Activated naive CD4-positive, alpha-beta T cell (primary cell): ENCODE data around the gene FBXO36.
"Not testable (repeated sequence)": the region's sequence is repeated elsewhere in the genome, so short reads cannot be mapped to it uniquely, and the experiment has no call there.

Experiments used
- DNase-seq, 4 experiments: peaks; one replicate each; lab custom pipeline; 2025; lab: John Stamatoyannopoulos, UW

Gene FBXO36

GRCh38 chr2:229910832-229911412, 11.4 kb upstream of the FBXO36 start:
- DNase-seq = no peak

- DNase-seq = no peak
These were observed 8.1 kb upstream of the FBXO36 start for GRCh38 chr2:229914171-229914570.

GRCh38 chr2:229917793-229918192, 4.5 kb upstream of the FBXO36 start:
- DNase-seq = no peak

DNA sequence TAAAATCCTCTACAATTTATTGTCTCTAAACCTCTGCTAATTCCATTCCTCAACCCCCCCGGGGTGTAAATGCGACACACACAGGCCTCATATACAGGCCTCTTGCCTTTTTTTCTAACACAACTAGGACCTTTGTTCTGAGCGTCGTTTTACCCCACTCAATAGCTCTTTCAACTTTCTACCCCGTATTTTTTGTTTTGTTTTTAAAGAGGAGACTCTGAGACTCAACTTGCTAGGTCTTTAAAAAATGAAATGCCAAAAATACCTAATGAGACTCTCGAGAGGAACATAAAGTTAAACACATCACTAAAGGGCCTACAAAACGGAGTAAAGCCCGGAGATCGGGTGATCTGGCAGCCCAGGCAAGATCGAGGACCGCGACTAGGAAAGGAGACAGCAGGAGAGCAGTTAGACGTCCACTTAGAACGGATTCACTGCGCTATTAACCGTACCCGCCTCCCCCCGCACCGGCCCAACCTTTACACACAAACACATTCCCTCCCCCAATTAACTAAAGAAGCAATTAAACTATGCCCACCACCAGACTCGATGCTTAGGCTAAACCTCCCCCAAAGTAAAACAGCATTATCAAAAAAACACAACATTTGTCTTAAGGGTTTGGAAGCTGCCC, 2.2 kb upstream of the FBXO36 start:
- peak in 3 of 4 experiments; percentile 3 to 25 (median 5) for DNase-seq

DNA sequence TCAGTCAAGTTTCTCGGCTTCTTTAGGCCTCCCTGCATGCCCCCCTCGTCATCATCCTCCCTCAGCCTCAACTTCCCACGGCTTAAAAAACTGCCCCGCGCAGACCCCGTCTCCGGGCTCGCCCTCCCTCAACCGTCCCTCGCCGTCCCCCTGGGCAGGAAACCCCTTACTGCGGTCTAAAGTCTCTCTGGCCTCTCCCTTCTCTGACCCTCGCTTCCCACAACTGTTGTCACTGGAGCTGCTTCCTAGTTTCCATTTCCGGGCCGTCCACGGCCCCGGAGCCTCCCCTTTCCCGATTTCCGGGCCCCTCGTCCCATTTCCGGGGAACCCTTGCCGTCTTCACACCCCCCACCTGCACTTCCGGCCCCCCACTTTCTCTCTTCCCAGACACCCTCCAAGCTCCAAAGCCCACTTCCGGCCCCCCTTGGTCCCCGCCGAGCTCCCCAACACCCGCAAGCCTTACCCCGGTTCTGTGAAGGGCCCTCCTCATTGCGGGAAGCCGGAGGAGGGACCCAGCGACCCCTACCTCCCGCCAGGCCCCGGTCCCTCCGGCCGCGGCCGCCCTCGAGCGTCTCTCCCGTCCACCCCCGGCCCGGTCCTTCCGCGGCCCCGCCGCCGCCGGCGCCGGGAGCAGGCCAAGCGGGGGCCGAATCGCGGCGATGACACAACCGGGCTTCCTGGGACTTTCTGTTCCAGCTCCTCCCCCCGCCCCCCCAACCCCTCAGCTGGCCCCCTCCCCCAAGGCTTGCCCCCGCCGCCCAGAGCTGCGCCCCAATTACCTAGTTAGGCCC, 1.0 kb upstream of the FBXO36 start:
- DNase-seq = peak; percentile 24 to 65 (median 38)

DNA sequence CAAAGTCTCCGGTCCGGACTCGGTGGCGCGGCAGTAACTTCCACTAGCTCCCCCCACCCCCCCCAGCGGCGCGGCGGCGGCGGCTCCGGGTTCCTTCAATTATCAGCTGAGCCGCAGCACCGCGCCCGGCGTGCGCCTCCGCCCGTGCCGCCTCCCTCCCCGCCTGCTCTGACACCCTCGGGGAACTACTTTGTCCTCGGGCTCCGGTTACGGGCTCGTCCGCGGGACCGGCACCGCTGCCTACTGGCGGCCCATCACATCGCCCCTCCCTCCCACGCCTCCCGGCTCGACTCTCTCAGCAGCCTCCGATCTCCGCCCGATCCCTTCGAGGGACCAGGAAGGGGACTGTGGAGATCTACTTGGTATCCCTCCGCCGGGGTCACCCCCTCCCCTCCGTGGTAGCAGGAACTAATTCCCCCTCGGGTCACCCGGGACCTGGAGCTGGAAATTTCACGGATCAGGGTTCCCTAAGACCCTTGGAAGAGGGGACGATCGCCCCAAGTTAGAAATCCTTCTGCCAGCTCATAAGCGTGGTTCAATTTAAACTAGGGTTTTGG, 333 bp upstream of the FBXO36 start, which contains the start of gene TRIP12:
TRIP12 (minus strand) TSS at position 118 of the 557 bp plus-strand sequence. CDS start 41,930 bp downstream, outside the sequence.
- peak; percentile 82 to 89 (median 88) for DNase-seq

DNA sequence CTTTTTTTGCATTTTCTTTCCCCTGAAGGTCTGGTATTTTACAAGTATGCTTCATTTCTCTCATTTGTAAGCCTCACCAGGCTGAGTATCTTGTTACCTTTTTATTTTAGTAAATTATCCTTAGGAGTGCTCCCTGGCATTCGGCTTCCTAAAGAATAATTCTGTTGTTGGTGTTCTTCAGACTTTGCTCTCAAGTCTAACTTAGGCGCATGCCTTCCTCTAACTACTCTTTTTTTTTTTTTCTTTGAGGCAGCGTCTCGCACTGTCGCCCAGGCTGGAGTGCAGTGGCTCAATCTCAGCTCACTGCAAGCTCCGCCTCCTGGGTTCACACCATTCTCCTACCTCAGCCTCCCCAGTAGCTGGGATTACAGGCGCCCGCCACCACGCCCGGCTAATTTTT, 2.2 kb downstream of the FBXO36 start:
- not testable (repeated sequence) for DNase-seq

GRCh38 chr2:229925201-229925600, 2.9 kb downstream of the FBXO36 start:
- DNase-seq = no peak

DNA sequence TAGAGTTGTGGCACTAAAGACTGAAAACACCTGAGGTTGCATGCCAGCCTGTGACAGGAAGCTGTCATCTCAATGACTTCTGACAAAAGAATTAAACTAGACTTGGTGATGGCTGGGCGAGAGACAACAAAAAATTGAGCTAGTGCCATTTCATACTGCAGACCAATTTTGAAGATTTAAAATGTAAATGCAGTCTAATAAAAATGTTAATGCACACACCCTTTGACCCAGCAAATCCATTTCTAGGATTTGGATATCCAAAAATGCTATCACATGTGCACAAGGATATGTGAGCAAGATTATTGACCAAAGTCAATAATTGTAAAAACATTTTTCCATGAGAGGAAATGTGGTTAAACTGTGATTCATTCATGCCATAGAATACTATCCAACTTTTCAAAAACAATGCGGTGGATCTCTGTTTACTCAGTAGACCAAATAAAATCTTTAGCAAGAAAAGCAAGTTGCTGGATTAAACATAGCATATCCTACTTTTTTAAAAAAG, 5.6 kb downstream of the FBXO36 start:
- DNase-seq = no peak

DNA sequence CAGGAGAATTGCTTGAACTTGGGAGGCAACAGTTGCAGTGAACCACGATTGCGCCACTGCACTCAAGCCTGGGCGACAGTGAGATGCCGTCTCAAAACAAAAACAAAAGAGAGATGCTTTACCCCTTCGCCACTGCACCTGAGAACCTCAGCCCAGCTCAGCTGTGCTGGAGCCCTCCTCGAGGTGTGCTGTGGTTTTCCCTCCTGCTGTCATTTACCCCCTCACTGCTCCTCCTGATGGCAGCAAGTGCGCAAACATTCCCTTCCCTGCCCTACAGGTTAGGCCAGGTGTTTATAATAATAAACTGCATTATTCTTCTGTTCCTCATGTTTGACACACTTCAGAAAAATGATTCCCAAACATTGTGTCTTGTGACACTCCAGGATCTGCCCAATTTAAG, 8.4 kb downstream of the FBXO36 start:
- DNase-seq = no peak

DNA sequence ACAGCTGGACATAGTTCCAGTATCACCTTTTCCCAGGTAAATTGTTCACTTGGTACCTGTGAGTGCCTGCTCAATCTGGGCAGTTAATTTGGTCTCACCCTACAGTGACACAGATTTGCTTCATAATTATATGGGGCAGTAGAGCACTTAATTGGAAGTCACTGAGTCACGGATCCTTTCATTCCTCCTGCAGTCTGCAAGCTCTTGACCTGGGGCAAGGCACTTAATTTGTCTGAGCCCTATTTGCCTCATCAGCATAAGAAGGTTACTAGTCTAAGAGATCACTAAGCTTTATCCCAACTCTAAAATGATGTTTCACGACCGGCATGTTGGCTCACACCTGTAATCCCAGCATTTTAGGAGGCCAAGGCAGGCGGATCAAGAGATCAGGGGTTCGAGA, 8.9 kb downstream of the FBXO36 start:
- no peak for DNase-seq

DNA sequence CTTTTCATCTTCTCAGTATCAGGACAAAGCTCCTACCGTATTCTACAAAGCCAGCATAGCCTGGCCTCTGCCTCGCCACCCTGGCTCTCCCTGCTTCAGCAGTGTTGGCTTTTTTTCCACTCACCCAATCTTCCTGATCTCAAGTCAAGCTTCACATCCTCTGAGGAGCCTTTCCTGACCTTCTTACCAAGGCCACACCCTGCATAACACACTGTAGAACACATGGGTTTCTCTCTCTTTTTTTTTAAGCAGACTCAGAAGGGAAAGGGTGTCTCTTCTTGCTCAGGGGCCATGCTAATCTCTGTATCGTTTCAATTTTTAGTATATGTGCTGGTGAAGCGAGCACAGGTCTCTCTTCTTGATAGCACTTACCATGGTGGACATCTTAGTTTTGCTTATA, 15.2 kb downstream of the FBXO36 start:
- no peak for DNase-seq

DNA sequence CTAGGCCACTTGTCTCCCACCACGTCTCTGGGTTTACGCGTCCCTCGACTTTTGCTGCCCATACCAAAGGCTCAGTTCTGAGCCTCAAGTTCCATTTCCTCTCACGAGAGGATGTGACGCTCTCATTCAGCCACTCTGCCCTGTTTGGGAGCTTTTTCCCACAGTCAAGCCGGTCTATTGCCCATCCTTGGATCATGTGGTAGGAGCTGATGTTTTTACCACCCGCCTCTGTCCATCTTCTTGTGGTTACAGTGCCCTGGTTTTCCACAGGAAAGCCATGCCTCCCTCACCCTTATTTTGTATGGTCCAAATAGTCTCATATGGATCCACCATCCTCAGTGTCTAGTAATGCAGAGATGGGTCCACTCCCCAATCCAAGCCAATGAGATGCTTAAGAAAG, 20.4 kb downstream of the FBXO36 start:
- DNase-seq = no peak

DNA sequence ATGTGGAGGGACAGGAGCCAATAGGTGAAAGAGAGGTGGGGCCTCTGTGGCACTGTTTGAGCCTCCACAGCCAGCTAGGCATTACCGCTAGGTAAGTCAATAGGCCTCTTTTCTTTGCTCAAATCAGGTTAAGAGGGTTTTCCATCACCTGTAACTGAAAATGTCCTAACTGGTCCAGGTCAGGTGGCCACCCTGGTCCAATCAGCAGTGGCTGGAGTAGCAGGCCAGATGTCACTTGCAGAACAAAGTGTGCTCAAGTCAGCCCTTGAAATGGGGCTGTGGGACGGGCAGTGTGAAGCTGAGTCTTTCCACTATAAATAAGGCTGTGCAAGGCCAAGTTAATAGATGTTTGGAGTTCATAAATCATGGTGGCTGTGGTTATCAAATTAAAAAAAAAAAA, 20.9 kb downstream of the FBXO36 start:
- DNase-seq = no peak

DNA sequence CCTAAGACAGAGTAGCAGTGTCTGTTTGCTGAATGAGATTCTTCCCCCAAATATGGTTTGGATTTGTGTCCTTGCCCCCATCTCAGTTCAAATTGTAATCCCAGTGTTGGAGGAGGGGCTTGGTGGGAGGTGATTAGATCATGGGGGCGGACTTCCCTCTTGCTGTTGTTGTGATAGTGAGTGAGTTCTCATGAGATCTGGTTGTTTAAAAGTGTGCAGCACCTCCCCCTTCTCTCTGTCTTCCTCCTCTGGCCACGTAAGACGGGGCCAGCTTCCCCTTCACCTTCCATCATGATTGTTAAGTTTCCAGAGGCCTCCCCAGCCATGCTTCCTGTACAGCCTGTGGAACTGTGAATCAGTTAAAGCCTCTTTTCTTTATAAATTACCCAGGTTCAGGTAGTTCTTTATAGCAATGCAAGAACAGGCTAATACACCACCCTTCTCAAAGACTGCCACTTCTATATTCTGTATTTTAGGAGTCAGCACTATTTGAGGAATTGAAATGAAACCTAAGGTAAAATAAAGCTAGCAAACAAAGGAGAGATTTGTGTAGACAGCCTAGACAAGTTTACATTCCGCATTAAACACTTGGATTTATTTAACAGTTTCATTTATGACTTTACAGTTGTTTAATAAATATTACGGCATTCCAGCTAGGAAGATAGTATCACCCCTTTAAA, 21.6 kb downstream of the FBXO36 start:
- no peak for DNase-seq

DNA sequence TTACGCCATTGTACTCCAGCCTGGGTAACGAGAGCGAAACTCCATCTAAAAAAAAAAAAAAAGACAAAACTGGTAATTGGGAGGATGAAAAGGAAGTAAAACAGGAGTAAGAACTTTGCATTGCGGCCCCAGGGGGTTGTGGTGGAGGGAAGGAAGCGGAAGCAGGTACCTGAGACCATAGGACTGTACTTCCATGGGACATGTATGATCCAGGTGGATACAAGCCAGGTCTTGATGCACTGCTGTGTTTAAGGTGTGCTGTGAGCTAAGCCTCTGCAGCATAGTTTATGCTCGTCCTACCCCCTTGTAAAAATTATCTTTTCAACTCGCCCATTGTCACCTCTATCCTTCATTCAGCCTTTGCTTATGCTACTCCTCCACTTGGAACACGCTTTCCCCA, 23.7 kb downstream of the FBXO36 start:
- no peak for DNase-seq

DNA sequence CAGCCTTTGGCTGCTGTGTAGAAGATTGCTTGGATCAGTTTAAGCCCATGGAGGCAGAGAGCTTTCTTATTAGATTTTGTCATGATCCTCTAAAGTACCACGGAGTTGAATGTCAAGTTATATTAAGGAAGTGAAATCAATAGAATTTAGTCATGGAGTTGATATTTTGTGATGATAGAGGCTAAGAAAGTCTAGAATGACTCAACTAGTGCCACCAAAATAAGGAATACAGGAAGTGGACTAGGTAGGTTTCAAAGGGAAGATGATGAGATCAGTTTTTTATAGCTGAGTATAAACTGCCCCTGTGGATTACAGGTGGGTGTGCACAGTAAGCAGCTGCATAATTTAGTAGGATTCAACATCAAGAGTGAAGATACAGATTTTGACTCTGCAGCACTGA, 25.2 kb downstream of the FBXO36 start:
- no peak for DNase-seq

DNA sequence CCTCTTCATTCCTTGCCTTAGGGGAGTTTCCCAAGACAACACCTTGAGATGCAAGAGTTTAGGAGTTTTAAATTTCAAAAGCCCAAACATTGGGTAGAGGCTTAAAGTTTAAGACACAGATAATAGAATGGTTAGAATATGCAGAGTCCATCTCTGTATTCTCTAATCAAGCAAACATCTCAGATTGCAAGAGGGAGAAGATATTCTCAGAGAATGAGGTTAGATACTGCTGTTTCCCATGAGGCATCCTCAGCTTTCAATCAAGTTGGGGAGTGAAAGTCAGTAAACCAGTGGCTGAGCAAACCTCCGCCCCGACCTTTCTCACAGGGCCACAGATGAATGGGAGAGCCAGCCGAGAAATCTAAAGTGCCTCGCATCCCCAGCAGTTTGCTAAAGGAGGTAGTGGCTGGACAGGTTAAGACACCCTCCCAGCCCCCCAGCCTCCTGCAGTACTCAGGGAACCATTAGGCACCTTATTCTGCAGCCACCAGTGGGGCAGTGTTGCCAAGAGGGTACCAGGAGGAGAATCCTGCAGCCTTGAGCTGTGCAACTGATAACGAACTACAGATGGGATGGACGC, 30.0 kb downstream of the FBXO36 start:
- no peak for DNase-seq

- DNase-seq = no peak
These were observed 33.4 kb downstream of the FBXO36 start for GRCh38 chr2:229955663-229956062.

GRCh38 chr2:229956491-229956890, 34.2 kb downstream of the FBXO36 start:
- no peak for DNase-seq

DNA sequence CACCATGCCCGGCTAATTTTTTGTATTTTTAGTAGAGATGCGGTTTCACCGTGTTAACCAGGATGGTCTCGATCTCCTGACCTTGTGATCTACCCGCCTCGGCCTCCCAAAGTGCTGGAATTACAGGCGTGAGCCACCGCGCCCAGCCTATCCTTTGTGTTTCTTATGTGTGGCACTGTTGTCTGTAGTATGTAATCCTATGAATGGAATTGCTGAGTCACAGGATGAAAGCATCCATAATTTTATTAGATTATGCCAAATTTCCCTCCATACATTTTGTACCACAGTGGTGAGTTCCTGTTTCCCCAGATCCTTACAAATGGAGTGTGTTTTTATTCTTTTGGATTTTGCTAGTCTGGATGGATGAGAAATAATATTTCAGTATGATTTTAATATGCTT, 41.3 kb downstream of the FBXO36 start:
- not testable (repeated sequence) for DNase-seq

DNA sequence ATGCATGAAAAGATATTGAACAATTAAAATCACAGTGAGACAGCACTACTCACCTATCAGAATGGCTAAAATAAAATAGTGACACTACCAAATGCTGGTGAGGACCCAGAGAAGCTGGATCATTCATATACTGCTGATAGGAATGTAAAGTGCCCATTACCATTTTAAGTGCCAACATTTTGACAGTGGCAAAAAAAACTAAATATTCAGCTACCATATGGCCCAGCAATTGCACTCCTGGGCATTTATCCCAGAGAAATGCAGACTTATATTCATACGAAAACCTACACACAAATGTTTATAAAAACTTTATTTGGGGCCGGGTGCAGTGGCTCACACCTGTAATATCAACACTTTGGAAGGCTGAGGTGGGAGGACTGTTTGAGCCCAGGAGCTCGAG, 47.6 kb downstream of the FBXO36 start:
- DNase-seq = no peak
